ENCODE results near the gene BNIP2. TPM values are rescaled to one million over a fixed set of nuclear protein-coding genes. Genes with fewer than 3 reads are reported as not detected.

Gene BNIP2
- total RNA-seq, 1 donor from 2014 or later: 81.4 TPM

DNA sequence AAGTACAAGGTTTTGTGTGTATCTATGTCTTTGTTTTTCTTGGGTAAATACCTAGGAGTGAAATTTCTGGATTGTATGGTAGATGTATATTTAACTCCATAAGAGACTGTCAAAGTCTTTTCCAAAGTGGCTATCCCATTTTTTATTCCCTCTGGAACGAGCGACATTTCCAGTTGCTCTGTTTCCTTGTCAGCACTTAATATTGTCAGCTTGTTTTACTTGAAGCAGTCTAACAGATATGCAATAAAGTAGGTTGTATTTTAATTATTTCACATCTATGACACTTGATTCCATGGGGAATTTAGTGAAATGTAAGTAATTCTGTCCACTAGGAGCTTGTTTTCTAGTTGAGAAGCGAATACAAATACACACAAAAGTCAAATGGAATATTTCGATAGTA, 18.5 kb upstream of the BNIP2 start:
- H3K27me3 Mint-ChIP-seq (ENCODE audit: insufficient read depth, low read depth): no peaks in the 10 kb centered on the region
- Histone ChIP-seq H3K9ac (no peak overlapping the region), H3K9me3 (ENCODE audit: low read depth) (no peaks in the 10 kb centered on the region), H3K79me2 (ENCODE audit: low read depth) (no peaks in the 10 kb centered on the region), H4K20me1 (ENCODE audit: low read depth) (no peaks in the 10 kb centered on the region), H3F3A (ENCODE audit: low read depth) (no peaks in the 10 kb centered on the region), H3K4me1 (no peaks in the 10 kb centered on the region), H2AFZ (replicated peaks) (no peak overlapping the region), H3K4me2 (no peak overlapping the region), H3K27ac (no peak overlapping the region), H3K27me3 (no peaks in the 10 kb centered on the region), H3K4me3 (no peak overlapping the region), H3K36me3 (no peaks in the 10 kb centered on the region)
- no peak overlapping the region for H3K27ac Mint-ChIP-seq
- H3K36me3 Mint-ChIP-seq: no peaks in the 10 kb centered on the region
- no peak for DNase-seq (ENCODE audit: low spot score)
- no peaks in the 10 kb centered on the region for H3K9me3 Mint-ChIP-seq
- H3K4me3 Mint-ChIP-seq: no peak overlapping the region
- H3K4me1 Mint-ChIP-seq: no peaks in the 10 kb centered on the region
- TF ChIP-seq EZH2phosphoT487 (IDR thresholded peaks at IDR 0.05): no peak
- TF ChIP-seq, protein P1, sequence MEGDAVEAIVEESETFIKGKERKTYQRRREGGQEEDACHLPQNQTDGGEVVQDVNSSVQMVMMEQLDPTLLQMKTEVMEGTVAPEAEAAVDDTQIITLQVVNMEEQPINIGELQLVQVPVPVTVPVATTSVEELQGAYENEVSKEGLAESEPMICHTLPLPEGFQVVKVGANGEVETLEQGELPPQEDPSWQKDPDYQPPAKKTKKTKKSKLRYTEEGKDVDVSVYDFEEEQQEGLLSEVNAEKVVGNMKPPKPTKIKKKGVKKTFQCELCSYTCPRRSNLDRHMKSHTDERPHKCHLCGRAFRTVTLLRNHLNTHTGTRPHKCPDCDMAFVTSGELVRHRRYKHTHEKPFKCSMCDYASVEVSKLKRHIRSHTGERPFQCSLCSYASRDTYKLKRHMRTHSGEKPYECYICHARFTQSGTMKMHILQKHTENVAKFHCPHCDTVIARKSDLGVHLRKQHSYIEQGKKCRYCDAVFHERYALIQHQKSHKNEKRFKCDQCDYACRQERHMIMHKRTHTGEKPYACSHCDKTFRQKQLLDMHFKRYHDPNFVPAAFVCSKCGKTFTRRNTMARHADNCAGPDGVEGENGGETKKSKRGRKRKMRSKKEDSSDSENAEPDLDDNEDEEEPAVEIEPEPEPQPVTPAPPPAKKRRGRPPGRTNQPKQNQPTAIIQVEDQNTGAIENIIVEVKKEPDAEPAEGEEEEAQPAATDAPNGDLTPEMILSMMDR (IDR thresholded peaks at IDR 0.05): no peak
- TF ChIP-seq EZH2 (IDR thresholded peaks at IDR 0.05): no peak

DNA sequence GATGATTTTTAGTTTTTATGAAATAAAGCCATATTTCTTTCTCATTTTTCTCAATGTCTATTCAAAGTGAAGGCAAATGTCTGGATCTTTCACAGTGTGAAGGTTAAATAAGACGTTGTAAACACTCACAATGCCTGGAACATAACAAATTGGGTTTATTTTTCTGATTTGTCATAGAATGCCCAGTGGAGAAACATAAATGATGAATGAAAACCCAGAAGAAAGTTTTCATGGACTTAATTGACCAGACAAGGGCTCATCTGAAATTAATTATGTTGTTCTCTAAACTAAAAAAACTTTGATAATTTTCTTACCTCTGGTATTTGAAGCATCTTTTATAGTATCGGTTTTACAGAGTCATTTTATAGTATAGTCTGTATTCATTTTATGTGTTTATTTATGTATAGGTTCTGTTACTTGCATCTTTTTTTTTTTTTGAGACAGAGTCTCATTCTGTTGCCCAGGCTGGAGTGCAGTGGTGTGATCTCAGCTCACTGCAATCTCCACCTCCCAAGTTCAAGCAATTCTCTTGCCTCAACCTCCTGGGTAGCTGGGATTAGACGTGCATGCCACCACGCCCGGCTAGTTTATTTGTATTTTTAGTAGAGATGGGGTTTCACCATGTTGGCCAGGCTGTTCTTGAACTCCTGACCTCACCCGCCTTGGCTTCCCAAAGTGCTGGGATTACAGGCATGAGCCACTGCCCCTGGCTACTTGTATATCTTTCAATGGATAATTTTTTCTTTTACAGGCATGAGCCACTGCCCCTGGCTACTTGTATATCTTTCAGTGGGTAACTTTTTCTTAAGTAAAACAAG, 15.1 kb upstream of the BNIP2 start:
- H3K4me3 Mint-ChIP-seq: no peak overlapping the region
- H3K27me3 ChIP-seq: no peaks in the 10 kb centered on the region
- H3K27me3 Mint-ChIP-seq (ENCODE audit: insufficient read depth, low read depth): no peaks in the 10 kb centered on the region
- no peaks in the 10 kb centered on the region for H3K36me3 ChIP-seq
- TF ChIP-seq EZH2phosphoT487 (IDR thresholded peaks at IDR 0.05): no peak
- TF ChIP-seq, protein P1 (IDR thresholded peaks at IDR 0.05): no peak
- DNase-seq (ENCODE audit: low spot score): no peak
- no peaks in the 10 kb centered on the region for H3F3A ChIP-seq (ENCODE audit: low read depth)
- H2AFZ ChIP-seq (replicated peaks): no peak overlapping the region
- H3K4me2 ChIP-seq: no peak overlapping the region
- H3K4me3 ChIP-seq: no peak overlapping the region
- no peaks in the 10 kb centered on the region for H4K20me1 ChIP-seq (ENCODE audit: low read depth)
- H3K9me3 Mint-ChIP-seq: no peaks in the 10 kb centered on the region
- no peaks in the 10 kb centered on the region for H3K79me2 ChIP-seq (ENCODE audit: low read depth)
- no peaks in the 10 kb centered on the region for H3K36me3 Mint-ChIP-seq
- H3K4me1 ChIP-seq: no peaks in the 10 kb centered on the region
- H3K9ac ChIP-seq: no peak overlapping the region
- H3K27ac Mint-ChIP-seq: no peak overlapping the region
- peaks cover 5% of the 10 kb centered on the region for H3K4me1 Mint-ChIP-seq
- no peak overlapping the region for H3K27ac ChIP-seq
- no peaks in the 10 kb centered on the region for H3K9me3 ChIP-seq (ENCODE audit: low read depth)

DNA sequence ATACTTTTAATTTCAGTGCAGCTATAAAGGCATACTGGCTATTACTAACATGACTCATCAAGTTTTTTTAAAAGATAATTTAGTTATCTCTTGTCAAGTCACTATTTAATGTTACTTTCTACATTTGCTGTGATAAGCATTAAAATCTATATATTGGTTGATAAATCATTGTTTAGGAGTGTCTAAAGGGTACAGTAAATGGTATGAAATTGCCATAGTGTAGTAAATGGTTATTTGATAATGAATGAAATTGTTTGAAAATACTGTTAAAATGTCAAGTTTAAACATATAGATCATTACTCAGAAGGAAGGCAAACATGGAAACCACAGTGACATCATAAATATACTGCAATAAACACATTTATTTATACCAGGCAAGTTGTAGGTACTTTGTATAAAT, 13.2 kb upstream of the BNIP2 start:
- Histone ChIP-seq H3K27ac (no peak overlapping the region), H3K79me2 (ENCODE audit: low read depth) (no peaks in the 10 kb centered on the region), H3K27me3 (no peaks in the 10 kb centered on the region), H3K4me2 (no peak overlapping the region), H3F3A (ENCODE audit: low read depth) (no peaks in the 10 kb centered on the region), H2AFZ (replicated peaks) (no peak overlapping the region), H4K20me1 (ENCODE audit: low read depth) (no peaks in the 10 kb centered on the region), H3K4me3 (no peak overlapping the region), H3K4me1 (no peaks in the 10 kb centered on the region), H3K9ac (no peak overlapping the region), H3K9me3 (ENCODE audit: low read depth) (no peaks in the 10 kb centered on the region), H3K36me3 (no peaks in the 10 kb centered on the region)
- Mint-ChIP-seq H3K27me3 (ENCODE audit: insufficient read depth, low read depth) (no peaks in the 10 kb centered on the region), H3K36me3 (no peaks in the 10 kb centered on the region), H3K4me1 (peaks cover 5% of the 10 kb centered on the region), H3K4me3 (no peak overlapping the region), H3K9me3 (no peaks in the 10 kb centered on the region), H3K27ac (no peak overlapping the region)
- TF ChIP-seq EZH2phosphoT487 (IDR thresholded peaks at IDR 0.05) (no peak), EZH2 (IDR thresholded peaks at IDR 0.05) (no peak)
- TF ChIP-seq, protein P1 (IDR thresholded peaks at IDR 0.05): no peak
- no peak for DNase-seq (ENCODE audit: low spot score)

Measured in neural progenitor cell (in vitro differentiated cells).